HEK293T (cell line): ENCODE data around the gene RANBP10.

Experiments used
- BHLHE40 ChIP-seq: fragments of 450-650 bp; IDR thresholded peaks from 2 replicates; pipeline ENCODE4 v1.6.1; 2016; ENCODE audit warnings: mild to moderate bottlenecking, moderate library complexity, borderline replicate concordance
- CTBP1 ChIP-seq: fragments of 450-650 bp; IDR thresholded peaks from 2 replicates; pipeline ENCODE4 v1.6.1; 2016; ENCODE audit warnings: borderline replicate concordance
- ELF4 ChIP-seq: fragments of 450-650 bp; IDR thresholded peaks from 2 replicates; pipeline ENCODE4 v1.6.1; 2017; ENCODE audit warnings: antibody characterized with exemption
- FOXA1 ChIP-seq: fragments of 450-650 bp; IDR thresholded peaks from 2 replicates; pipeline ENCODE4 v1.6.1; 2016; ENCODE audit warnings: mild to moderate bottlenecking
- FOXM1 ChIP-seq: fragments of 450-650 bp; IDR thresholded peaks from 2 replicates; pipeline ENCODE4 v1.6.1; 2017; ENCODE audit warnings: mild to moderate bottlenecking, borderline replicate concordance
- L3MBTL2 ChIP-seq: fragments of 450-650 bp; conservative IDR thresholded peaks from 2 replicates; pipeline ENCODE4 v1.6.1; 2016; ENCODE audit warnings: mild to moderate bottlenecking
- LEF1 ChIP-seq: fragments of 450-650 bp; IDR thresholded peaks from 2 replicates; pipeline ENCODE4 v1.6.1; 2017; ENCODE audit warnings: mild to moderate bottlenecking, borderline replicate concordance
- NFRKB ChIP-seq: fragments of 450-650 bp; IDR thresholded peaks from 2 replicates; pipeline ENCODE4 v1.6.1; 2016; ENCODE audit warnings: mild to moderate bottlenecking, moderate library complexity
- PKNOX1 ChIP-seq: fragments of 450-650 bp; IDR thresholded peaks from 2 replicates; pipeline ENCODE4 v1.6.1; 2016
- SP1 ChIP-seq: fragments of 450-650 bp; IDR thresholded peaks from 2 replicates; pipeline ENCODE4 v1.6.1; 2017
- SUZ12 ChIP-seq: fragments of 450-650 bp; IDR thresholded peaks from 2 replicates; pipeline ENCODE4 v1.6.1; 2016; ENCODE audit warnings: mild to moderate bottlenecking
- ZNF384 ChIP-seq: fragments of 450-650 bp; IDR thresholded peaks from 2 replicates; pipeline ENCODE4 v1.6.1; 2016

- TF ChIP-seq ZNF384 (no peak), FOXA1 (no peak), PKNOX1 (no peak), BHLHE40 (no peak), SP1 (no peak), L3MBTL2 (no peak), ELF4 (no peak), FOXM1 (no peak), SUZ12 (no peak), CTBP1 (no peak), NFRKB (no peak), LEF1 (no peak)
These were observed 23.0 kb downstream of the RANBP10 start for GRCh38 chr16:67783353-67783725.
